Transverse colon (tissue), 4 donors: ENCODE data around the gene PIK3R5. TPM values are rescaled to one million over a fixed set of nuclear protein-coding genes. Genes with fewer than 3 reads are reported as not detected.
A peak's percentile ranks its signal among the peaks of the same experiment; 100 is the strongest.

Source experiments
- DNase-seq: peaks from one replicate; pipeline ENCODE4 v3.0.0-alpha.2; 2019
- H3K27ac ChIP-seq, 4 donors: fragments of 200-600 bp; sonication (generic); 2 replicates each; pipeline ENCODE4 v1.5.1; 2016 to 2018; ENCODE audit warnings: inconsistent platforms in 4 of 4
- H3K27me3 ChIP-seq: fragments of 200-600 bp; sonication (generic); 2 replicates; pipeline ENCODE4 v1.5.1; 2017; ENCODE audit warnings: inconsistent platforms
- H3K36me3 ChIP-seq, 4 donors: fragments of 200-600 bp; sonication (generic); 2 replicates each; pipeline ENCODE4 v1.5.1; 2017 to 2019; ENCODE audit warnings: inconsistent platforms in 4 of 4
- H3K4me1 ChIP-seq, 4 donors: fragments of 200-600 bp; sonication (generic); 2 replicates each; pipeline ENCODE4 v1.5.1; 2017 to 2020; ENCODE audit warnings: inconsistent platforms in 4 of 4
- H3K4me3 ChIP-seq, 4 donors: fragments of 200-600 bp; sonication (generic); 1 replicate in 1 of 4; 2 replicates in 3 of 4; pipeline versions ENCODE4 v1.5.1 to v1.6.1; 2017 to 2019; ENCODE audit warnings: inconsistent platforms in 4 of 4
- H3K9me3 ChIP-seq, 2 donors: fragments of 200-600 bp; sonication (generic); 2 replicates each; pipeline ENCODE4 v1.5.1; 2017 to 2019; ENCODE audit warnings: inconsistent platforms in 2 of 2
- EP300 ChIP-seq: sonication (generic); formaldehyde crosslinking; IDR thresholded peaks from one replicate; pipeline ENCODE4 v1.6.1; 2017; ENCODE audit warnings: antibody characterized with exemption, low read depth
- POLR2A ChIP-seq: fragments of 450-650 bp; IDR thresholded peaks from one replicate; pipeline ENCODE4 v1.6.1; 2016; ENCODE audit warnings: antibody characterized with exemption, mild to moderate bottlenecking, moderate library complexity
- POLR2AphosphoS5 ChIP-seq, 3 donors: sonication (generic); formaldehyde crosslinking; IDR thresholded peaks; one replicate each; pipeline ENCODE4 v1.6.1; 2016; ENCODE audit warnings: antibody characterized with exemption in 3 of 3
- WGBS, 2 donors: methylation state at CpG; one replicate each; pipeline ENCODE4 v1.1.5; 2018; ENCODE audit warnings: low coverage in 1 of 2; 5-methylcytosine and 5-hydroxymethylcytosine counted together
- in situ Hi-C, 4 donors: fragments of 200-750 bp; cut with MboI; loops; one replicate each; pipeline versions ENCODE4 v1.15.0 to v1.15.1; 2017; ENCODE audit warnings: low sequenced_read_pairs in 3 of 4, low pct_ligation_motif_present in 1 of 4, low pct_unique_long_range_greater_than_20kb in 1 of 4
- intact Hi-C: fragments of 100-400 bp; cut with DNase I; formaldehyde crosslinking; loops from one replicate; pipeline ENCODE4 v1.15.1; 2023; ENCODE audit warnings: low total_unique reads
- total RNA-seq, 4 donors: library from RNA; depleted of rRNA; stranded (reverse); fragments of >200 nt; gene quantifications; one replicate each; pipeline ENCODE4 v1.1.0, GENCODE V29; 2016
- TF ChIP-seq, protein P1 (sequence below), 5 experiments: fragments of 200-600 bp in 3 of 5; fragments of 450-650 bp in 2 of 5; sonication (generic) in 3 of 5; IDR thresholded peaks; 1 replicate in 2 of 5; 2 replicates in 3 of 5; pipeline ENCODE4 v1.5.1; 2016 to 2017; ENCODE audit warnings: antibody characterized with exemption in 5 of 5, inconsistent platforms in 3 of 5, mild to moderate bottlenecking in 2 of 5, moderate library complexity in 1 of 5

PIK3R5 gene
- total RNA-seq, 4 donors from 2014 or later: 0.40 to 16.1 (median 10.4) TPM

GRCh38 chr17:8832711-8833352 is 132.7 kb downstream of the PIK3R5 start:
- DNase-seq: peak; percentile 28
- no peaks in the 10 kb centered on the region for H3K9me3 ChIP-seq
- H3K27ac ChIP-seq: no peak overlapping the region
- in situ Hi-C loops: loop anchor here in 1 of 4 donors (25.0 kb wide), 1 partner anchor 104 kb away; no protein-coding TSS in a partner anchor
- no peaks in the 10 kb centered on the region for H3K36me3 ChIP-seq
- TF ChIP-seq POLR2AphosphoS5 (IDR thresholded peaks at IDR 0.05) (no peak), EP300 (no peak)
- TF ChIP-seq, protein P1, sequence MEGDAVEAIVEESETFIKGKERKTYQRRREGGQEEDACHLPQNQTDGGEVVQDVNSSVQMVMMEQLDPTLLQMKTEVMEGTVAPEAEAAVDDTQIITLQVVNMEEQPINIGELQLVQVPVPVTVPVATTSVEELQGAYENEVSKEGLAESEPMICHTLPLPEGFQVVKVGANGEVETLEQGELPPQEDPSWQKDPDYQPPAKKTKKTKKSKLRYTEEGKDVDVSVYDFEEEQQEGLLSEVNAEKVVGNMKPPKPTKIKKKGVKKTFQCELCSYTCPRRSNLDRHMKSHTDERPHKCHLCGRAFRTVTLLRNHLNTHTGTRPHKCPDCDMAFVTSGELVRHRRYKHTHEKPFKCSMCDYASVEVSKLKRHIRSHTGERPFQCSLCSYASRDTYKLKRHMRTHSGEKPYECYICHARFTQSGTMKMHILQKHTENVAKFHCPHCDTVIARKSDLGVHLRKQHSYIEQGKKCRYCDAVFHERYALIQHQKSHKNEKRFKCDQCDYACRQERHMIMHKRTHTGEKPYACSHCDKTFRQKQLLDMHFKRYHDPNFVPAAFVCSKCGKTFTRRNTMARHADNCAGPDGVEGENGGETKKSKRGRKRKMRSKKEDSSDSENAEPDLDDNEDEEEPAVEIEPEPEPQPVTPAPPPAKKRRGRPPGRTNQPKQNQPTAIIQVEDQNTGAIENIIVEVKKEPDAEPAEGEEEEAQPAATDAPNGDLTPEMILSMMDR (IDR thresholded peaks at IDR 0.05): peak; percentile 26 to 54 (median 45)
- H3K27me3 ChIP-seq: peaks cover 8% of the 10 kb centered on the region
- no peak overlapping the region for H3K4me3 ChIP-seq
- 53% methylated on average over 30 of the region's 33 CpGs; no CpG with 5 or more reads in 1 of the 2 donors for WGBS, 2 donors
- no peaks in the 10 kb centered on the region for H3K4me1 ChIP-seq
- intact Hi-C loops: loop anchor here (5.0 kb wide), 1 partner anchor 284 kb away; no protein-coding TSS in a partner anchor

- Histone ChIP-seq H3K9me3 (no peaks in the 10 kb centered on the region), H3K4me3 (no peak overlapping the region), H3K27me3 (peaks cover 8% of the 10 kb centered on the region), H3K36me3 (no peaks in the 10 kb centered on the region), H3K4me1 (no peaks in the 10 kb centered on the region), H3K27ac (no peak overlapping the region)
- 88% methylated on average over 4 to 7 of the region's 7 CpGs for WGBS, 2 donors
- intact Hi-C loops: loop anchor here (5.0 kb wide), 1 partner anchor 286 kb away; no protein-coding TSS in a partner anchor
- in situ Hi-C loops: loop anchor here in 1 of 4 donors (25.0 kb wide), 1 partner anchor 106 kb away; no protein-coding TSS in a partner anchor
- TF ChIP-seq, protein P1 (IDR thresholded peaks at IDR 0.05): no peak
- no peak for TF ChIP-seq EP300
- no peak for TF ChIP-seq POLR2A
- TF ChIP-seq POLR2AphosphoS5 (IDR thresholded peaks at IDR 0.05): no peak
- no peak for DNase-seq
Observed at GRCh38 chr17:8831234-8831849, 134.2 kb downstream of the PIK3R5 start.

DNA sequence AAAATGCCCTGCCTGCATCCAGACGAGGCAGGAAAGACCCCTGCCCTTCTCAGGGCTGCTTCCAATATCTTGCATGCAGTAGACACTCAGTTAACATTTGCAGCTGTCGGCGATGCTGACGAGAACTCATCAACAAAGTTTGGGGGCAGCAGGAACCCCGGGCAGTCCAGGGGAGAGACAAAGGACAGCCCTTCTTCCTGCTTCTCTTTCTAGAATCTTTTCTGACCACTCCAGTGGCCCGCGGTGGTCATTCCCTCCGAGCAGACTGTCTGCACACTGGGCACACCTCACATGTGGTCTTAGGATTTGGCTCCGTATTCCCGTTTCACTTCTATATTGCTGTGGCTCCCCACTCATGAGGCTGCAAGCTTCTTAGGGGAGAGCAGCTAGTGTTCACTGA is 135.4 kb downstream of the PIK3R5 start:
- no peak for DNase-seq
- WGBS, 2 donors: 80 to 88% methylated on average over 7 to 10 of the region's 10 CpGs
- intact Hi-C loops: loop anchor here (5.0 kb wide), 1 partner anchor 287 kb away; no protein-coding TSS in a partner anchor

More for the DNA sequence above, 135.4 kb downstream of the PIK3R5 start:
- TF ChIP-seq EP300 (no peak), POLR2AphosphoS5 (IDR thresholded peaks at IDR 0.05) (no peak)
- TF ChIP-seq, protein P1 (IDR thresholded peaks at IDR 0.05): no peak
- H3K4me1 ChIP-seq: no peaks in the 10 kb centered on the region
- no peak overlapping the region for H3K27ac ChIP-seq
- no peaks in the 10 kb centered on the region for H3K9me3 ChIP-seq
- H3K4me3 ChIP-seq: no peak overlapping the region
- in situ Hi-C loops: loop anchor here in 1 of 4 donors (25.0 kb wide), 1 partner anchor 107 kb away; no protein-coding TSS in a partner anchor
- no peaks in the 10 kb centered on the region for H3K36me3 ChIP-seq
- peaks cover 8% of the 10 kb centered on the region for H3K27me3 ChIP-seq
